ENCODE data around the gene HSPG2. TPM values are rescaled to one million over a fixed set of nuclear protein-coding genes. Genes with fewer than 3 reads are reported as not detected.

HSPG2 gene
- total RNA-seq, 1 donor from 2014 or later, result 1.7 TPM

DNA sequence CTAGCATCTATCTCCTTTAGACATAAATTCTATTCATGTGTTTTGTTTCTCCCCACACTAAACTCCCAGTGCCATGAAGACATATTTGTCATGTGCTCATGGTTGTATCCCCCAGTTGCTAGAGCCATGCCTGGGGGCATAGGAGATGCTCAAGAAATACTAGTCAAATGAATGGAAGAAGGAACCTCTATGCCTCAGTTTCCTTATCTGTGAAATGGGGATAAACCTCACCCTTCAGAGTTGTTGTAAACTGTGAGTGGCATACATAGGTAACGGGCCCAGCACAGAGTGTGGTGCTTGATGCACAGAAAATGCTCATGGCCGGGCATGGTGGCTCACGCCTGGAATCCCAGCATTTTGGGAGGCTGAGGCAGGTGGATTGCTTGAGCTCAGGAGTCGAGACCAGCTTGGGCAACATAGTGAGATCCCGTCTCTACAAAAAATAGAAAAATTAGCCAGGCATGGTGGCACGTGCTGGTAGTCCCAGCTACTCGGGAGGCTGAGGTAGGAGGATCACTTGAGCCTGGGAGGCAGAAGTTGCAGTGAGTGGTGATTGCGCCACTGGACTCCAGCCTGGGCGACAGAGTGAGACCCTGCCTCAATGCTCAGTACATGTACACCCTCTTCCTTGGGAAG, 116.4 kb downstream of the HSPG2 start:
- CTCF ChIA-PET, result no interaction called here
- no peaks in the 10 kb centered on the region for H3K9me3 Mint-ChIP-seq
- TF ChIP-seq, protein P1, sequence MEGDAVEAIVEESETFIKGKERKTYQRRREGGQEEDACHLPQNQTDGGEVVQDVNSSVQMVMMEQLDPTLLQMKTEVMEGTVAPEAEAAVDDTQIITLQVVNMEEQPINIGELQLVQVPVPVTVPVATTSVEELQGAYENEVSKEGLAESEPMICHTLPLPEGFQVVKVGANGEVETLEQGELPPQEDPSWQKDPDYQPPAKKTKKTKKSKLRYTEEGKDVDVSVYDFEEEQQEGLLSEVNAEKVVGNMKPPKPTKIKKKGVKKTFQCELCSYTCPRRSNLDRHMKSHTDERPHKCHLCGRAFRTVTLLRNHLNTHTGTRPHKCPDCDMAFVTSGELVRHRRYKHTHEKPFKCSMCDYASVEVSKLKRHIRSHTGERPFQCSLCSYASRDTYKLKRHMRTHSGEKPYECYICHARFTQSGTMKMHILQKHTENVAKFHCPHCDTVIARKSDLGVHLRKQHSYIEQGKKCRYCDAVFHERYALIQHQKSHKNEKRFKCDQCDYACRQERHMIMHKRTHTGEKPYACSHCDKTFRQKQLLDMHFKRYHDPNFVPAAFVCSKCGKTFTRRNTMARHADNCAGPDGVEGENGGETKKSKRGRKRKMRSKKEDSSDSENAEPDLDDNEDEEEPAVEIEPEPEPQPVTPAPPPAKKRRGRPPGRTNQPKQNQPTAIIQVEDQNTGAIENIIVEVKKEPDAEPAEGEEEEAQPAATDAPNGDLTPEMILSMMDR (IDR thresholded peaks at IDR 0.05), result no peak
- H3K4me1 Mint-ChIP-seq, result peaks cover 6% of the 10 kb centered on the region
- no peak for DNase-seq
- intact Hi-C loops (cut with micrococcal nuclease), result no loop called here
- H3K27me3 Mint-ChIP-seq, result no peaks in the 10 kb centered on the region
- no peak overlapping the region for H3K4me3 Mint-ChIP-seq
- no peak overlapping the region for H3K27ac Mint-ChIP-seq
- ATAC-seq (ENCODE audit: low read depth), result no peak
- POLR2A ChIA-PET, result interaction anchor here (0.7 kb wide), 2 partner anchors 10 to 150 kb away, joined by 4 to 5 read pairs; no protein-coding TSS in a partner anchor
- no peaks in the 10 kb centered on the region for H3K36me3 Mint-ChIP-seq (ENCODE audit: low read depth)

DNA sequence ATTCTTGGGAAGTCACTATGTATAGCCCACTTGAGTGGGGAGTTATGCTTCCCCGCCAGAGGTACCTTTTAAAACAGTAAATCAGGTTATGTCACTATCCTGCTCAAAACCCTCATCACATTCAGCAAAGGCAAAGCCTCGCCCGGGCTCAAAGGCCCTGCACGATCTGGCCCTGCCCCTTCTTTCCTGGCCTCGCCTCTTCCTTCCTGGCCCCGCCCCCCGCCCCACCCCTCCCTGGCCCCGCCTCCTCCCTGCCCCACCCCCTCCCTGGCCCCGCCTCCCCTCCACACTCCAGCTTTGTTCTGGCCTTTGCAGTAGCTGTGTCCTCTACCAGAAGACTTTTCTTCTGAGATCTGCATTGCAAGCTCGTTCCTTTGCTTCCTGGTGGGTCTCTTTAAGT, 118.5 kb downstream of the HSPG2 start:
- TF ChIP-seq, protein P1 (IDR thresholded peaks at IDR 0.05), result no peak
- intact Hi-C loops (cut with micrococcal nuclease), result loop anchor here (5.0 to 10.0 kb wide), 2 partner anchors 116 to 144 kb away; partner anchors contain the start of gene HSPG2
- DNase-seq, result no peak
- Mint-ChIP-seq H3K27ac (no peak overlapping the region), H3K9me3 (no peaks in the 10 kb centered on the region), H3K36me3 (ENCODE audit: low read depth) (no peaks in the 10 kb centered on the region), H3K27me3 (no peaks in the 10 kb centered on the region), H3K4me1 (peaks cover 18% of the 10 kb centered on the region), H3K4me3 (no peak overlapping the region)
- CTCF ChIA-PET, result no interaction called here
- POLR2A ChIA-PET, result interaction anchor here (0.6 to 0.9 kb wide), 2 partner anchors 37 to 82 kb away, joined by 4 read pairs; no protein-coding TSS in a partner anchor
- peak; percentile 38 for ATAC-seq (ENCODE audit: low read depth)

DNA sequence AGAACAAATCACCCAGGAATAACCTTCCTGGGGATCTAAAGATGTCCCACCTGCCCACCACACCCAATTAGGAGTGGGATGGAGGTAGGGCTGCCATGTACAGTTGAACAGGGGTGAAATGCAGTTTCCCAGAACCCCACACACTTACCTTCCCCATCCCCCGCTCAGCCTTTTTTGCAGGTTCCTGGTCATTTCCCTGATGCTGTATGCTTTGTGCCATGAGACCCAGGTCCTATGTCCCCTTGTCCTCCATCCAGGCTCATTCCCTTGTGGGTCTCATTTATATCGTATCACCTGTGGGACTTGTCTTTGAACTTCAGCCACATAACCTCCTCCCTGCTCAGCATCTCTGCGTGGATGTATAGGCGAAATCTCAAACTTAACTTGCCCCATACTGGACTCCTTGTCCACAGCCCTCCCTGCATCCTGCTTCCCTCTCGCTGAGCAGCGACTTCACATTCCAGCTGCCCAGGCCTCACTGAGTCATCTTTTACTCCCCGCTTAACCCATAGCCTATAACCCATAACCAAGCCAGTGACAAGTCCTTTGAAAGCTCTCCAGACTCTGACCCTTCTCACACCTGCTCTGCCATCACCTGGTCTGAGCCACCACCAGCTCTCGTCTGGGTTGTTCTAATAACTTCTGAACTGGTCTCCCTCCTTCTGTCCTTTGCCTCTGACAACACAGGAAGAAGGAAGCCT, 120.4 kb downstream of the HSPG2 start:
- POLR2A ChIA-PET, result interaction anchor here (0.5 kb wide), 1 partner anchor 35 kb away, joined by 3 read pairs; no protein-coding TSS in a partner anchor
- ATAC-seq (ENCODE audit: low read depth) (no peak), DNase-seq (no peak)
- H3K27ac Mint-ChIP-seq, result no peak overlapping the region
- no peaks in the 10 kb centered on the region for H3K27me3 Mint-ChIP-seq
- peaks cover 20% of the 10 kb centered on the region for H3K4me1 Mint-ChIP-seq
- CTCF ChIA-PET, result no interaction called here
- H3K9me3 Mint-ChIP-seq, result no peaks in the 10 kb centered on the region
- intact Hi-C loops (cut with micrococcal nuclease), result loop anchor here (5.0 to 10.0 kb wide), 2 partner anchors 118 to 146 kb away; partner anchors contain the start of gene HSPG2
- H3K4me3 Mint-ChIP-seq, result no peak overlapping the region
- no peaks in the 10 kb centered on the region for H3K36me3 Mint-ChIP-seq (ENCODE audit: low read depth)
- TF ChIP-seq, protein P1 (IDR thresholded peaks at IDR 0.05), result no peak

DNA sequence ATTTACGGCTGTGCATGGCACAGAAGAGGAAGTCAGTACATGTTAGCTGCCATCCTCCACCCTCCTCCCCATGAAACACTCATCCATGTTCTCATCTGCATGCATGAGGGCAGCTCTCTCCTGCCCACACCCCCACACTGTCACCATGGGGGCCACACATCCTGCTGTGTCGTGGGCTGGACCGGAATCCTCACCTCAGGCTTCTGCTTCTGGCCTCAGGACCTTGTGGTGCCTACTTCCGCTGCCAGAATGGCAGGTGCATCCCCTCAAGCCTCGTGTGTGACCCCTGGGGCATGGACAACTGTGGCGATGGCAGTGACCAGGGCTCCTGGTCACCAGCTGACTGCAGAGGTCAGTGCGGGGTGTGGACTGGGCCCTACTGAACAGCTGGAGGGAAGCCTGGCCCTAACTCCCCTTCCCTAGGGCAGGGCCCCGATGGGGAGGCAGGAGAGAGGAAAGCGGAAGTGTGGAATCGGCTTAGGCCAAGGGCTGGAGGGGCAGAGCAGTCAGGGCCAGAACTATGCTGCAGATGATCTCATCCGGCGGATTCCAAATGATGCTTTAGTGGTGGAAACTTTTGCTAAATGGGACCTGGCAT, 121.3 kb downstream of the HSPG2 start:
- peak; percentile 51 for ATAC-seq (ENCODE audit: low read depth)
- CTCF ChIA-PET, result interaction anchor here (1.1 kb wide), 1 partner anchor 34 kb away, joined by 3 read pairs; no protein-coding TSS in a partner anchor
- no peak for DNase-seq

More for the DNA sequence above, 121.3 kb downstream of the HSPG2 start:
- POLR2A ChIA-PET, result no interaction called here
- Mint-ChIP-seq H3K27me3 (peaks cover 3% of the 10 kb centered on the region), H3K4me1 (peaks cover 20% of the 10 kb centered on the region), H3K4me3 (no peak overlapping the region), H3K9me3 (no peaks in the 10 kb centered on the region), H3K36me3 (ENCODE audit: low read depth) (no peaks in the 10 kb centered on the region), H3K27ac (peak overlapping the region; percentile 43)
- TF ChIP-seq, protein P1 (IDR thresholded peaks at IDR 0.05), result no peak
- intact Hi-C loops (cut with micrococcal nuclease), result loop anchor here (2.0 to 10.0 kb wide), 3 partner anchors 51 to 146 kb away; partner anchors contain the start of gene HSPG2

Measured in activated B cell treated with CpG ODN at 0.5 μM for 24 hours (primary cell).